HUES64 (cell line): ENCODE measurements around the gene ZFP3.
"Not testable (repeated sequence)": the region's sequence is repeated elsewhere in the genome, so short reads cannot be mapped to it uniquely, and the experiment has no call there.

Source experiments
- H3K27ac ChIP-seq: 2 replicates; pipeline ENCODE4 v1.7.0; 2013; ENCODE audit warnings: low read depth, low read length, inconsistent platforms
- H3K27me3 ChIP-seq: 2 replicates; pipeline ENCODE4 v1.6.1; 2013; ENCODE audit warnings: mild to moderate bottlenecking, low read length; ENCODE audit not compliant: insufficient read depth
- H3K36me3 ChIP-seq: 2 replicates; pipeline ENCODE4 v1.6.1; 2013; ENCODE audit warnings: mild to moderate bottlenecking, low read length; ENCODE audit not compliant: insufficient read depth
- H3K4me1 ChIP-seq: 2 replicates; pipeline ENCODE4 v1.6.1; 2013; ENCODE audit warnings: mild to moderate bottlenecking, low read length, moderate library complexity; ENCODE audit not compliant: insufficient read depth
- H3K4me3 ChIP-seq: 2 replicates; pipeline ENCODE4 v1.5.1; 2013; ENCODE audit warnings: mild to moderate bottlenecking, low read length, moderate library complexity
- H3K9ac ChIP-seq: 2 replicates; pipeline ENCODE4 v1.6.1; 2013; ENCODE audit warnings: mild to moderate bottlenecking, low read depth, low read length
- H3K9me3 ChIP-seq: 2 replicates; pipeline ENCODE4 v1.6.1; 2013; ENCODE audit warnings: low read depth, low read length; ENCODE audit not compliant: insufficient read depth
- WGBS: fragments of 150-250, 120-280 bp; methylation state at CpG from one replicate; pipeline ENCODE4 v1.1.7; 2013; ENCODE audit warnings: missing lambda C conversion rate; 5-methylcytosine and 5-hydroxymethylcytosine counted together

Gene ZFP3

GRCh38 chr17:5128387-5128786 is 50.1 kb downstream of the ZFP3 start:
- H3K9me3 ChIP-seq, H3K4me1 ChIP-seq, H3K9ac ChIP-seq, H3K36me3 ChIP-seq, H3K27ac ChIP-seq, H3K4me3 ChIP-seq, H3K27me3 ChIP-seq: not testable (repeated sequence)
- WGBS = 90% methylated on average over 8 of the region's 8 CpGs

- Histone ChIP-seq H3K36me3 (no peaks in the 10 kb centered on the region), H3K27ac (no peak overlapping the region), H3K9me3 (no peaks in the 10 kb centered on the region), H3K4me1 (no peaks in the 10 kb centered on the region), H3K9ac (no peak overlapping the region), H3K4me3 (no peak overlapping the region), H3K27me3 (peaks cover under 1% of the 10 kb centered on the region; the same call in 1 of the 2 replicates)
- 93% methylated on average over 11 of the region's 11 CpGs for WGBS
These were observed 50.8 kb downstream of the ZFP3 start for GRCh38 chr17:5128905-5129535.

- H3K27me3 ChIP-seq, H3K4me1 ChIP-seq, H3K9me3 ChIP-seq, H3K36me3 ChIP-seq, H3K27ac ChIP-seq, H3K9ac ChIP-seq, H3K4me3 ChIP-seq: not testable (repeated sequence)
- 97% methylated on average over 8 of the region's 8 CpGs for WGBS
These were observed 51.5 kb downstream of the ZFP3 start for GRCh38 chr17:5129770-5130169.

GRCh38 chr17:5130261-5130660 is 52.0 kb downstream of the ZFP3 start:
- H3K27ac ChIP-seq, H3K4me1 ChIP-seq, H3K4me3 ChIP-seq, H3K9ac ChIP-seq, H3K27me3 ChIP-seq, H3K36me3 ChIP-seq, H3K9me3 ChIP-seq: not testable (repeated sequence)
- WGBS = 94% methylated on average over 10 of the region's 10 CpGs

- not testable (repeated sequence) for H3K27ac ChIP-seq, H3K36me3 ChIP-seq, H3K9ac ChIP-seq, H3K4me3 ChIP-seq, H3K9me3 ChIP-seq, H3K27me3 ChIP-seq, H3K4me1 ChIP-seq
- 90% methylated on average over 5 of the region's 5 CpGs for WGBS
These were observed 52.4 kb downstream of the ZFP3 start for GRCh38 chr17:5130687-5131086.

GRCh38 chr17:5131146-5131715 is 53.0 kb downstream of the ZFP3 start:
- no peaks in the 10 kb centered on the region for H3K27me3 ChIP-seq
- H3K9ac ChIP-seq = no peak overlapping the region
- H3K9me3 ChIP-seq = no peaks in the 10 kb centered on the region
- no peak overlapping the region for H3K4me3 ChIP-seq
- WGBS = 91% methylated on average over 7 of the region's 7 CpGs
- no peaks in the 10 kb centered on the region for H3K36me3 ChIP-seq
- no peak overlapping the region for H3K27ac ChIP-seq
- no peaks in the 10 kb centered on the region for H3K4me1 ChIP-seq

GRCh38 chr17:5131799-5132502 is 53.7 kb downstream of the ZFP3 start:
- not testable (repeated sequence) for H3K9me3 ChIP-seq, H3K36me3 ChIP-seq, H3K4me3 ChIP-seq, H3K4me1 ChIP-seq, H3K27ac ChIP-seq, H3K9ac ChIP-seq, H3K27me3 ChIP-seq
- WGBS = 90% methylated on average over 16 of the region's 16 CpGs

GRCh38 chr17:5132503-5133225 is 54.4 kb downstream of the ZFP3 start:
- not testable (repeated sequence) for H3K4me3 ChIP-seq, H3K27ac ChIP-seq, H3K36me3 ChIP-seq, H3K4me1 ChIP-seq, H3K27me3 ChIP-seq, H3K9me3 ChIP-seq, H3K9ac ChIP-seq
- 91% methylated on average over 15 of the region's 15 CpGs for WGBS

- Histone ChIP-seq H3K4me3 (no peak overlapping the region), H3K36me3 (no peaks in the 10 kb centered on the region), H3K27me3 (no peaks in the 10 kb centered on the region), H3K4me1 (no peaks in the 10 kb centered on the region), H3K27ac (no peak overlapping the region), H3K9me3 (no peaks in the 10 kb centered on the region), H3K9ac (no peak overlapping the region)
- 95% methylated on average over 8 of the region's 8 CpGs for WGBS
These were observed 55.0 kb downstream of the ZFP3 start for GRCh38 chr17:5133311-5133710.

GRCh38 chr17:5133961-5134360 is 55.7 kb downstream of the ZFP3 start:
- H3K27me3 ChIP-seq, H3K4me1 ChIP-seq, H3K4me3 ChIP-seq, H3K9ac ChIP-seq, H3K36me3 ChIP-seq, H3K9me3 ChIP-seq, H3K27ac ChIP-seq: not testable (repeated sequence)
- WGBS = 94% methylated on average over 8 of the region's 8 CpGs

- H3K27me3 ChIP-seq, H3K9ac ChIP-seq: not testable (repeated sequence)
- 84% methylated on average over 11 of the region's 11 CpGs for WGBS
These were observed 56.3 kb downstream of the ZFP3 start for GRCh38 chr17:5134571-5134970.

More at GRCh38 chr17:5134571-5134970, 56.3 kb downstream of the ZFP3 start:
- H3K4me1 ChIP-seq, H3K4me3 ChIP-seq, H3K36me3 ChIP-seq, H3K9me3 ChIP-seq, H3K27ac ChIP-seq: not testable (repeated sequence)
